HEK293T (cell line): ENCODE measurements around the gene ENTPD1.
"Not testable (repeated sequence)": the region's sequence is repeated elsewhere in the genome, so short reads cannot be mapped to it uniquely, and the experiment has no call there.

Experiments
- BHLHE40 ChIP-seq: fragments of 450-650 bp; IDR thresholded peaks from 2 replicates; pipeline ENCODE4 v1.6.1; 2016; ENCODE audit warnings: mild to moderate bottlenecking, moderate library complexity, borderline replicate concordance
- FOXK2 ChIP-seq: fragments of 450-650 bp; IDR thresholded peaks from 2 replicates; pipeline ENCODE4 v1.6.1; 2016; ENCODE audit warnings: mild to moderate bottlenecking
- SP1 ChIP-seq: fragments of 450-650 bp; IDR thresholded peaks from 2 replicates; pipeline ENCODE4 v1.6.1; 2017

DNA sequence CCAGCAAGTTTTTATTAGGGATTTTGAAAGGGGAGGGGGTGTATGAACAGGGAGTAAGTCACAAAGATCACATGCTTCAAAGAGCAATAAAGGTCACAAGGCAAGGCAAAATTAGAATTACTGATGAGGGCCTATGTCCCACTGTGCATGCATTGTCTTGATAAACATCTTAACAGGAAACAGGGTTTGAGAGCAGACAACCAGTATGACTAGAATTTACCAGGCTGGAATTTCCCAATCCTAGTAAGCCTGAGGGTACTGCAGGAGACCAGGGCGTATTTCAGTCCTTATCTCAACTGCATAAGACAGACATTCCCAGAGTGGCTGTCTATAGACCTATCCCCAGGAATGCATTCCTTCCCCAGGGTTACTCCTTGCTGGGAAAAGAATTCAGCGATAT, 44.3 kb downstream of the ENTPD1 start:
- TF ChIP-seq BHLHE40, SP1, FOXK2: not testable (repeated sequence)
